K562 (cell line): Measurements from ENCODE around the gene RAB32.

Experiments
- ELF4 ChIP-seq: fragments of 450-650 bp; formaldehyde crosslinking; IDR thresholded peaks from 2 replicates; pipeline ENCODE4 v1.4.0; 2022; ENCODE audit warnings: missing genetic modification characterization
- EZH2 ChIP-seq: IDR thresholded peaks from 2 replicates; pipeline ENCODE4 v1.6.1; 2012; ENCODE audit warnings: low read depth, mild to moderate bottlenecking, inconsistent platforms, low read length, borderline replicate concordance
- FOSL1 ChIP-seq: fragments of 200-800 bp; sonication (Bioruptor generic); conservative IDR thresholded peaks from 2 replicates; pipeline ENCODE4 v1.6.1; 2016; ENCODE audit warnings: missing genetic modification characterization, missing compliant biosample characterization
- NFRKB ChIP-seq: fragments of 450-650 bp; IDR thresholded peaks from 2 replicates; pipeline ENCODE4 v1.6.1; 2016; ENCODE audit warnings: low read depth
- SMC3 ChIP-seq: conservative IDR thresholded peaks from 2 replicates; pipeline ENCODE4 v1.6.1; 2011; ENCODE audit warnings: low read depth, low read length, improper control_type of control experiment; ENCODE audit not compliant: insufficient read depth
- SOX6 ChIP-seq: fragments of 450-650 bp; IDR thresholded peaks from 2 replicates; pipeline ENCODE4 v1.6.1; 2014; ENCODE audit warnings: mild to moderate bottlenecking
- ZZZ3 ChIP-seq: fragments of 450-650 bp; IDR thresholded peaks from 2 replicates; pipeline ENCODE4 v1.6.1; 2016; ENCODE audit warnings: antibody characterized with exemption, mild to moderate bottlenecking, moderate library complexity
- TF ChIP-seq, protein P1 (sequence below), 3 experiments: fragments of 200-800 bp in 1 of 3; fragments of 250-450 bp in 1 of 3; fragments of 450-650 bp in 1 of 3; sonication (Bioruptor Pico) in 1 of 3; sonication (Bioruptor generic) in 1 of 3; formaldehyde crosslinking in 1 of 3; IDR thresholded peaks; 2 replicates each; pipeline versions ENCODE4 v1.6.1 to v1.8.0; 2016 to 2022; ENCODE audit warnings: mild to moderate bottlenecking in 2 of 3, missing genetic modification characterization in 2 of 3, missing compliant biosample characterization in 1 of 3, moderate library complexity in 1 of 3

GRCh38 chr6:146582857-146583256 is 39.2 kb downstream of the RAB32 start:
- TF ChIP-seq ZZZ3 (no peak), ELF4 (no peak), SOX6 (no peak), FOSL1 (tag) (no peak), NFRKB (no peak), EZH2 (no peak), SMC3 (no peak)
- TF ChIP-seq, protein P1, sequence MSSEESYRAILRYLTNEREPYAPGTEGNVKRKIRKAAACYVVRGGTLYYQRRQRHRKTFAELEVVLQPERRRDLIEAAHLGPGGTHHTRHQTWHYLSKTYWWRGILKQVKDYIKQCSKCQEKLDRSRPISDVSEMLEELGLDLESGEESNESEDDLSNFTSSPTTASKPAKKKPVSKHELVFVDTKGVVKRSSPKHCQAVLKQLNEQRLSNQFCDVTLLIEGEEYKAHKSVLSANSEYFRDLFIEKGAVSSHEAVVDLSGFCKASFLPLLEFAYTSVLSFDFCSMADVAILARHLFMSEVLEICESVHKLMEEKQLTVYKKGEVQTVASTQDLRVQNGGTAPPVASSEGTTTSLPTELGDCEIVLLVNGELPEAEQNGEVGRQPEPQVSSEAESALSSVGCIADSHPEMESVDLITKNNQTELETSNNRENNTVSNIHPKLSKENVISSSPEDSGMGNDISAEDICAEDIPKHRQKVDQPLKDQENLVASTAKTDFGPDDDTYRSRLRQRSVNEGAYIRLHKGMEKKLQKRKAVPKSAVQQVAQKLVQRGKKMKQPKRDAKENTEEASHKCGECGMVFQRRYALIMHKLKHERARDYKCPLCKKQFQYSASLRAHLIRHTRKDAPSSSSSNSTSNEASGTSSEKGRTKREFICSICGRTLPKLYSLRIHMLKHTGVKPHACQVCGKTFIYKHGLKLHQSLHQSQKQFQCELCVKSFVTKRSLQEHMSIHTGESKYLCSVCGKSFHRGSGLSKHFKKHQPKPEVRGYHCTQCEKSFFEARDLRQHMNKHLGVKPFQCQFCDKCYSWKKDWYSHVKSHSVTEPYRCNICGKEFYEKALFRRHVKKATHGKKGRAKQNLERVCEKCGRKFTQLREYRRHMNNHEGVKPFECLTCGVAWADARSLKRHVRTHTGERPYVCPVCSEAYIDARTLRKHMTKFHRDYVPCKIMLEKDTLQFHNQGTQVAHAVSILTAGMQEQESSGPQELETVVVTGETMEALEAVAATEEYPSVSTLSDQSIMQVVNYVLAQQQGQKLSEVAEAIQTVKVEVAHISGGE (CRISPR knock-in tag; IDR thresholded peaks at IDR 0.05), result no peak
